BLaER1 treated with 17β-estradiol and CSF1 and Interleukin-3, amounts not matched to agents 10 nM and 100 nM (cell line): ENCODE measurements around the gene NAPEPLD.
"Not testable (repeated sequence)": the region's sequence is repeated elsewhere in the genome, so short reads cannot be mapped to it uniquely, and the experiment has no call there.

Source experiments
- H3K27ac ChIP-seq, 11 experiments: shearing (Covaris generic); formaldehyde crosslinking; 2 replicates each; pipeline ENCODE4 v1.8.1; 2022
- H3K27me3 ChIP-seq, 11 experiments: shearing (Covaris generic); formaldehyde crosslinking; 2 replicates each; pipeline ENCODE4 v1.8.1; 2022
- H3K36me3 ChIP-seq, 11 experiments: shearing (Covaris generic); formaldehyde crosslinking; 2 replicates each; pipeline ENCODE4 v1.8.1; 2022
- H3K4me1 ChIP-seq, 10 experiments: shearing (Covaris generic); formaldehyde crosslinking; 2 replicates each; pipeline ENCODE4 v1.8.1; 2022
- H3K4me2 ChIP-seq, 11 experiments: shearing (Covaris generic); formaldehyde crosslinking; 2 replicates each; pipeline ENCODE4 v1.8.1; 2022
- H3K4me3 ChIP-seq, 10 experiments: shearing (Covaris generic); formaldehyde crosslinking; 2 replicates each; pipeline ENCODE4 v1.8.1; 2022
- H3K9ac ChIP-seq, 11 experiments: shearing (Covaris generic); formaldehyde crosslinking; 2 replicates each; pipeline ENCODE4 v1.8.1; 2022
- H3K9me3 ChIP-seq, 11 experiments: shearing (Covaris generic); formaldehyde crosslinking; replicated peaks in 1 of 11; 2 replicates each; pipeline ENCODE4 v1.8.1; 2022
- H4K20me1 ChIP-seq, 11 experiments: shearing (Covaris generic); formaldehyde crosslinking; 2 replicates each; pipeline ENCODE4 v1.8.1; 2022
- Cebpa-rat ChIP-seq, 11 experiments: shearing (Covaris generic); IDR thresholded peaks; 2 replicates each; pipeline ENCODE4 v1.8.1; 2022

NAPEPLD gene

GRCh38 chr7:103116511-103116910 lies 32.4 kb downstream of the NAPEPLD start:
- no peak for TF ChIP-seq Cebpa-rat (IDR thresholded peaks at IDR 0.05)
- H3K9ac ChIP-seq, result no peak overlapping the region
- no peak overlapping the region for H3K27ac ChIP-seq
- H3K4me3 ChIP-seq, result no peak overlapping the region
- H3K4me1 ChIP-seq, result no peaks in the 10 kb centered on the region
- H3K36me3 ChIP-seq, result peaks cover 22 to 54% (median 34%) of the 10 kb centered on the region in 11 experiments
- no peak overlapping the region for H3K4me2 ChIP-seq
- H3K9me3 ChIP-seq, result peaks cover 0 to 8% (median 3%) of the 10 kb centered on the region in 11 experiments; a peak in 11 of 22 replicates
- H3K27me3 ChIP-seq, result no peaks in the 10 kb centered on the region
- H4K20me1 ChIP-seq, result no peaks in the 10 kb centered on the region

GRCh38 chr7:103115771-103116170 lies 33.1 kb downstream of the NAPEPLD start:
- H3K4me2 ChIP-seq, result no peak overlapping the region
- H3K9ac ChIP-seq, result no peak overlapping the region
- no peaks in the 10 kb centered on the region for H3K27me3 ChIP-seq
- peaks cover 0 to 12% (median 5%) of the 10 kb centered on the region in 11 experiments; a peak in 11 of 22 replicates for H3K9me3 ChIP-seq
- H3K27ac ChIP-seq, result no peak overlapping the region
- no peaks in the 10 kb centered on the region for H3K4me1 ChIP-seq
- TF ChIP-seq Cebpa-rat (IDR thresholded peaks at IDR 0.05), result no peak
- H4K20me1 ChIP-seq, result no peaks in the 10 kb centered on the region
- peaks cover 15 to 47% (median 26%) of the 10 kb centered on the region in 11 experiments for H3K36me3 ChIP-seq
- no peak overlapping the region for H3K4me3 ChIP-seq

- TF ChIP-seq Cebpa-rat (IDR thresholded peaks at IDR 0.05), result no peak
- no peaks in the 10 kb centered on the region for H3K27me3 ChIP-seq
- H3K36me3 ChIP-seq, result peaks cover 3 to 35% (median 17%) of the 10 kb centered on the region in 11 experiments
- H3K9ac ChIP-seq, result no peak overlapping the region
- H3K9me3 ChIP-seq, result peaks cover 0 to 18% (median 8%) of the 10 kb centered on the region in 11 experiments; a peak in 14 of 22 replicates
- H3K4me3 ChIP-seq, result no peak overlapping the region
- H3K4me2 ChIP-seq, result no peak overlapping the region
- no peak overlapping the region for H3K27ac ChIP-seq
- H3K4me1 ChIP-seq, result no peaks in the 10 kb centered on the region
- no peaks in the 10 kb centered on the region for H4K20me1 ChIP-seq
These were observed 34.3 kb downstream of the NAPEPLD start for GRCh38 chr7:103114576-103115008.

- Histone ChIP-seq H3K27me3 (no peaks in the 10 kb centered on the region), H3K36me3 (peaks cover 0 to 31% (median 11%) of the 10 kb centered on the region in 11 experiments; a peak in 12 of 22 replicates), H3K4me3 (no peak overlapping the region), H3K4me2 (no peak overlapping the region), H4K20me1 (no peaks in the 10 kb centered on the region), H3K9ac (no peak overlapping the region), H3K4me1 (no peaks in the 10 kb centered on the region), H3K9me3 (peaks cover 0 to 25% (median 8%) of the 10 kb centered on the region in 11 experiments; a peak in 15 of 22 replicates), H3K27ac (no peak overlapping the region)
- no peak for TF ChIP-seq Cebpa-rat (IDR thresholded peaks at IDR 0.05)
These were observed 35.7 kb downstream of the NAPEPLD start for GRCh38 chr7:103113164-103113563.

GRCh38 chr7:103106703-103107070 lies 42.2 kb downstream of the NAPEPLD start:
- not testable (repeated sequence) for H3K9ac ChIP-seq, H3K27me3 ChIP-seq, H4K20me1 ChIP-seq, H3K4me1 ChIP-seq, H3K4me3 ChIP-seq, H3K27ac ChIP-seq, H3K4me2 ChIP-seq
- Histone ChIP-seq H3K9me3 (peaks cover 0 to 19% (median 4%) of the 10 kb centered on the region in 11 experiments; a peak in 11 of 22 replicates), H3K36me3 (peaks cover 17 to 63% (median 33%) of the 10 kb centered on the region in 11 experiments)

GRCh38 chr7:103106005-103106702 lies 42.7 kb downstream of the NAPEPLD start:
- H4K20me1 ChIP-seq, result no peaks in the 10 kb centered on the region; a peak in 1 of 22 replicates
- peaks cover 17 to 68% (median 34%) of the 10 kb centered on the region in 11 experiments for H3K36me3 ChIP-seq
- H3K9ac ChIP-seq, result no peak overlapping the region
- peaks cover 0 to 15% (median 4%) of the 10 kb centered on the region in 11 experiments; a peak in 7 of 22 replicates for H3K9me3 ChIP-seq
- H3K27me3 ChIP-seq, result no peaks in the 10 kb centered on the region
- H3K27ac ChIP-seq, result no peak overlapping the region
- H3K4me3 ChIP-seq, result no peak overlapping the region
- no peaks in the 10 kb centered on the region for H3K4me1 ChIP-seq
- no peak for TF ChIP-seq Cebpa-rat (IDR thresholded peaks at IDR 0.05)
- H3K4me2 ChIP-seq, result no peak overlapping the region

GRCh38 chr7:103101543-103101942 lies 47.4 kb downstream of the NAPEPLD start:
- Histone ChIP-seq H3K36me3 (peaks cover 35 to 85% (median 50%) of the 10 kb centered on the region in 11 experiments), H3K27me3 (no peaks in the 10 kb centered on the region), H3K27ac (no peak overlapping the region), H3K9ac (no peak overlapping the region), H4K20me1 (no peaks in the 10 kb centered on the region; a peak in 1 of 22 replicates), H3K9me3 (no peaks in the 10 kb centered on the region), H3K4me1 (no peaks in the 10 kb centered on the region), H3K4me2 (no peak overlapping the region), H3K4me3 (no peak overlapping the region)
- no peak for TF ChIP-seq Cebpa-rat (IDR thresholded peaks at IDR 0.05)

GRCh38 chr7:103100348-103100747 lies 48.6 kb downstream of the NAPEPLD start:
- no peak for TF ChIP-seq Cebpa-rat (IDR thresholded peaks at IDR 0.05)
- H3K4me3 ChIP-seq, result no peak overlapping the region
- no peaks in the 10 kb centered on the region; a peak in 1 of 22 replicates for H4K20me1 ChIP-seq
- H3K9ac ChIP-seq, result no peak overlapping the region
- no peak overlapping the region for H3K27ac ChIP-seq
- peaks cover 39 to 84% (median 56%) of the 10 kb centered on the region in 11 experiments for H3K36me3 ChIP-seq
- H3K9me3 ChIP-seq, result peaks cover 0 to 2% (median 1%) of the 10 kb centered on the region in 11 experiments; a peak in 1 of 22 replicates
- no peak overlapping the region for H3K4me2 ChIP-seq
- H3K4me1 ChIP-seq, result no peaks in the 10 kb centered on the region
- no peaks in the 10 kb centered on the region for H3K27me3 ChIP-seq

- no peak overlapping the region for H3K4me2 ChIP-seq
- H3K4me3 ChIP-seq, result no peak overlapping the region
- H3K36me3 ChIP-seq, result peaks cover 40 to 82% (median 62%) of the 10 kb centered on the region in 11 experiments
- H3K27me3 ChIP-seq, result no peaks in the 10 kb centered on the region
- H3K9me3 ChIP-seq, result peaks cover 0 to 6% (median 4%) of the 10 kb centered on the region in 11 experiments; a peak in 3 of 22 replicates
- H3K27ac ChIP-seq, result no peak overlapping the region
- H3K9ac ChIP-seq, result no peak overlapping the region
- no peaks in the 10 kb centered on the region for H4K20me1 ChIP-seq
- TF ChIP-seq Cebpa-rat (IDR thresholded peaks at IDR 0.05), result no peak
- no peaks in the 10 kb centered on the region; a peak in 1 of 20 replicates for H3K4me1 ChIP-seq
These were observed 51.9 kb downstream of the NAPEPLD start for GRCh38 chr7:103097041-103097440.

GRCh38 chr7:103095558-103095957 lies 53.3 kb downstream of the NAPEPLD start:
- not testable (repeated sequence) for H3K9ac ChIP-seq, H4K20me1 ChIP-seq, H3K27me3 ChIP-seq, H3K9me3 ChIP-seq, H3K4me2 ChIP-seq, H3K4me3 ChIP-seq, H3K4me1 ChIP-seq, H3K27ac ChIP-seq
- H3K36me3 ChIP-seq, result peaks cover 45 to 82% (median 64%) of the 10 kb centered on the region in 11 experiments
